Hepatic stellate cell (primary cell): Measurements from ENCODE around the gene POMT1.
A peak's percentile ranks its signal among the peaks of the same experiment; 100 is the strongest.
"Not testable (repeated sequence)": the region's sequence is repeated elsewhere in the genome, so short reads cannot be mapped to it uniquely, and the experiment has no call there.

ENCODE experiments used
- DNase-seq: peaks from one replicate; pipeline ENCODE4 v3.0.0; 2011; ENCODE audit warnings: low spot score

The POMT1 gene

GRCh38 chr9:131525643-131526565, 23.2 kb downstream of the POMT1 start:
- no peak for DNase-seq

DNA sequence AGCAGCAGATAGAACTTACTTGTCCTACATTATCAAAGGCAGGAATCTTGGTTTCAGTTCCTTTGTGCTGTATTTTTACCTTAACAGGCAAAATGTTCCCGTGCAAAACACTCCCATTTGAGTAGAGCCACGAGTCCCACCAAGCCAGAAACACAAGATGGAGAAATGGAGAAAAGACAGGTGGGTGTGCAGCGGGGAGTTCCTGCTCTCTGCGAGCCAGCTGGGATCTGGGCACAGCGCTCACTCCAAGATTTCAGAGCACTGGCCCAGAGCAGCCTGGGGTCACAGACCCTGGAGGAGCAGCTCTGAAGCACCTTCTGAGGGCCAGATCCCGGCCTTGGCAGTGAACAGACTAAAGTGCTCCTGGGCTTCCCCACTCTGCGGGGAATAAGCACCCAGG, 25.5 kb downstream of the POMT1 start:
- no peak for DNase-seq

GRCh38 chr9:131528886-131529505, 26.3 kb downstream of the POMT1 start:
- no peak for DNase-seq

GRCh38 chr9:131529597-131530545, 27.2 kb downstream of the POMT1 start:
- no peak for DNase-seq

DNA sequence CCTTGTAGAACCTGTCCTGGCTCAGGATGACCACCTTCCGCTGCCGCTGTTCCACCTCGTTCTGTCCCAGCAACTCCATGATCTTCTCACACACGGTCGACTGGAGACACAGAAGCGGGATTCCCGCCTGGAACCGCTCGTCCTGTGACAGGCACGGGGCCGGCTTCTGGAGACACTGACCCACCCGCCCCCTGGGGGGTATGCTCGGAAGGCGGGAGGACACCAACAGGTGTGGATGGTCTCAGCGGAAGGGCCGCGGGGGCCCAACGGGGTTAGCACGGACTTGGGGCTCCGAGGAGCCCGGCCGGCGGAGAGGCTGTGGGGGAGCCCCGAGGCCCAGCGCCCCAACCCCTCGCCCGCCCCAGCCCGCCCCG, 27.8 kb downstream of the POMT1 start:
- DNase-seq, result peak; percentile 87

GRCh38 chr9:131530920-131531832, 28.5 kb downstream of the POMT1 start, which contains the start of gene UCK1:
UCK1 (minus strand) TSS chr9:131531263; CDS start chr9:131531174, 89 bp downstream.
- DNase-seq, result peak; percentile 100

- DNase-seq, result no peak
Observed at GRCh38 chr9:131534721-131535237, 32.1 kb downstream of the POMT1 start.

GRCh38 chr9:131537946-131538345, 35.2 kb downstream of the POMT1 start:
- DNase-seq, result no peak

DNA sequence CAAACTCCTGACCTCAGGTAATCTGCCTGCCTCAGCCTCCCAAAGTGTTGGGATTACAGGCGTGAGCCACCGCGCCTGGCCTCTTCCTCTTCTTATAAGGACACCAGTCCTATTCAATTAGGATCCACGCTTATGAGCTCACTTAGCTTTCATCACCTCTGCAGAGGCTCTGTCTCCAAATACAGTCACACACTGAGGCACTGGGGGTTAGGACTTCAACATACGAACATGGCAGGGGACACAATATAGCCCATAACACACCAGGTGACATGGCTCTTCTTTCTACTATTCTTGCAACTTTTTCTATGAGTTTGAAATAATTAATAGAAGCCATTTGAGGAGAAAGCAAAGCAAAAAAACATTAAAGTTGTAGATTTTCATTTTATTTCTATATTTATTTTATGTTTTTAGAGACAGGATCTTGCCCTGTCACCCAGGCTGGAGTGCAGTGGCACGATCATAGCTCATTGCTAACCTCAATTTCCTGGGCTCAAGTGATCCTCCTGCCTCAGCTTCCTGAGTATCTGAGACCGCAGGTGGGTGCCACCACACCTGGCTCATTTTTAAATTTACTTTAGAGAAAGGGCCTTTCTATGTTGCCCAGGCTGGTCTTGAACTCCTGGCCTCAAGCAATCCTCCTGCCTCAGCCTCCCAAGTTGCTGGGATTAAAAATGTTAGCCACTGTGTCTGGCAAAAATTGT, 36.7 kb downstream of the POMT1 start:
- no peak for DNase-seq

DNA sequence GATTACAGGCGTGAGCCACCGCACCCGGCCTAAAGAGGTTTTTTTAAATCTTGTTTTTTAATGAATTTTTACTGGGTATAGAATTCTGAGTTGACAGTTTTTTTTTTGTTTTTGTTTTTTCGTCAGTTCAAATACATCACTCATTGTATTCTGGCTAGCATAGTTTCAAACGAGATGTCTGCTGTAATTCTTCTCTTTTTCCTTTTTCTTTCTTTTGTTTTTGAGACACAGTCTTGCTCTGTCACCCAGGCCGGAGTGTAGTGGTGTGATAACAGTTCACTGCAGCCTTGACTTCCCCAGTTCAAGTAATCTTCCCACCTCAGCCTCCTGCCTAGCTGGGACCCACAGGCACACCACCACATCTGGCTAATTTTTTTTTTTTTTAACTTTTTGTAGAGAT, 40.4 kb downstream of the POMT1 start:
- DNase-seq, result no peak

- DNase-seq, result no peak
Observed at GRCh38 chr9:131545003-131545785, 42.5 kb downstream of the POMT1 start, which contains the start of gene PRRT1B. PRRT1B (plus strand) TSS chr9:131545523; CDS start chr9:131545616, 93 bp downstream.

- no peak for DNase-seq
Observed at GRCh38 chr9:131545786-131546335, 43.1 kb downstream of the POMT1 start.

DNA sequence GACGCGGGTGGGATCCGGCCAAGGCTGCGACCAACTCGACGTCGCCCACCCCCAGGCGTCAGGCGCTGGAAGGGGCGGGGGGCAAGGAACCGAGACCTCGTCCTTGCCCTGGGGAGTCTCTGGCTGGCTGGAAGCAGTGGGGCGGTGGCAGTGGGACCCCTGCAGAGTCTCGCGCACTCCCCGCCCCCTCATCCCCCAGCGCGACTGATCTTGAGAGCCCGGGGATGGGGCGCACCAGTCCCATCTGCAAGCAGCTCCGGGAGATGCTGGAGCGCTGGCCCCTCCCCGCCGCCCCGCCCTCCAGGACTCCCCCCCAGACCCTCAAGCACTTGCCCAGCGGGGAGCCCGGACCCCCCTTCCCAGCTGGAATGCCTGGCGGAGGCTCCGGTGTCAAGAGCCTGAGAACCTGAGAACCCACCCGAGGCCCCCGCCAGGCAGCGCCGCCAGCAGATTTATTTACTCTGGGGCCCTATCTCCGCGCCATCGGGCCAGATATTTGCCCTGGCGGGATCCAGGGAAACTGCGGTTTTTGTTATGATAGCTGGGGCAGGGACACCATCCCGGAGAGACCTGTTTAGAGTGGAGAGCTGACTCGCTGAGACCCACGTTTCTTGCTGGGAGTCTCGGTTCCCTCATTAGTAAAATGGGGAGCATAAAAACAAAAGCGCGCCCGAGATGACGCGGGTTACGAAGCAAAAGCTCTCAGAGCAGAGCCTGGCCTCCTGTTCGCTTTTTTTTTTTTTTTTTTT, 43.8 kb downstream of the POMT1 start:
- DNase-seq, result peak; percentile 55

GRCh38 chr9:131549186-131549585, 46.5 kb downstream of the POMT1 start:
- not testable (repeated sequence) for DNase-seq

DNA sequence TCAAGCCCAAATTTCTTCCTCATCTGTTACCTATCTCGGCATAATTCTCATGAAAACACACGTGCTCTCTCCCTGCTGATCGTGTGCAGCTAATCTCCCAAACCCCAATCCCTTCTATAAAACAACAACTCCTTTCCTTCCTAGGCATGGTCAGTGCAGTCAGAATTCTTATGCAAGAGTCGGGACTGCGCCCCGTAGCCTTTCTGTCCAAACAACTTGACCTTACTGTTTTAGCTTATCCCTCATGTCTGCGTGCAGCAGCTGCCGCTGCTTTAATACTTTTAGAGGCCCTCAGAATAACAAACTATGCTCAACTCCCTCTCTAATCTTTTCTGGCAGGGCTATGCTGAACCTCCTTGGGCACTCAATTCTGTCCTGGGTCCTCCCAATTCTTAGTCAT, 47.7 kb downstream of the POMT1 start:
- not testable (repeated sequence) for DNase-seq

DNA sequence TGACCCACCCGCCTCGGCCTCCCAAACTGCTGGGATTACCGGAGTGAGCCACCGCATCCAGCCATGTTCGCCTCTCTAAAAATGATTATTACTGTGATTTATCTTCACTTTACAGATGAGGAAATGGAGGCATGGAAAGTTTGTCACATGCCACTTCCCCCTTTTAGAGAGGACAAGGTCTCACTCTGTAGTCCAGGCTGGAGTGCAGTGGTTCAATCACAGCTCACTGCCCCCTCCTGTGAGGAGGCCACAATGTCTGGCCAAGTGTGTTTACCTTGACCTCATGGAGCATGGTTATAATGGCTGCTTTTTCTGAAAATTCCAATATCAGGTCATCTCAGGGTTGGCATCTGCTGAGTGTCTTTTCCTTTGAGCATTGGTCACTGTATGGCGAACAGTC, 49.3 kb downstream of the POMT1 start:
- DNase-seq, result no peak

DNA sequence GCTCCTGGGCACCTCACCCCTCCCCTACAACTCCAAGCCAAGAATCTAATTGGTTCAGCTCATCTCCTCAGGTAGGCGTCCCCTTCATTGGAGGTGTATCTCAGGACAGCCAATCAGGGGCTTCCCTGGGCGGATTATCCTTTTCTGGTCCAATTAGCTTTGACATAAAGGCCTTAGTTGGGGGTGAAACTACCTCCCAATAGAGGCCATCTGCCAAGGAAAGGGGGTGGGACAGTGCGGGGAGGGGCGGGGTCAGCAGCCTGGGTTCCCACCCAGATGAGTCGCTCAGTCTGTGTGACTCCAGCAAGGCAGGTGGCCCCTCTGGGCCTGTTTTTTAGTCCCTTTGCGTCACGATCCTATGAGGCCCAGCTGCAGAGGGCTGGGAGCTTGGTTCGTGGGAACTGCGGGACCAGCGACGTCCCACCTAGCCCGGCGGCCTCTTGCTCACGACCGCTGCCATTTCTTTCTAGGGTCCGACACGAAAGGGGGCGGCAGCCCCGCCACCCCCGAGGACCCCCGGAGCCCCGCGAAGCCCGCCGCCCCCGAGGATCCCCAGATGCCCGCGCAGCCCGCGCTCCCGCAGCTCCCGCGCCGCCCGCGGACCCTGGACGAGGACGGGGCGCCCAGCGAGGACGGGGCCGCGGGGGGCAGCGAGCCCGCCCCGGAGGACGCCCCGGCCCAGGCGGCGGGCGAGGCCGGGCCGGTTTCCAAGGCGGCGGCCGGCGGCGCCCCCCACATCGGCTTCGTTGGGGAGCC, 51.5 kb downstream of the POMT1 start:
- no peak for DNase-seq
